ENCODE data around the gene RPN2.

GRCh38 chr20:37257988-37258387, 78.9 kb downstream of the RPN2 start:
- TF ChIP-seq CTCF (IDR thresholded peaks at IDR 0.05): no peak
- no peak for TF ChIP-seq POLR2A (IDR thresholded peaks at IDR 0.05)

Measured in Peyer's patch (tissue), 4 donors.